Immature natural killer cell (primary cell): ENCODE measurements around the gene PFKP. TPM values are rescaled to one million over a fixed set of nuclear protein-coding genes. Genes with fewer than 3 reads are reported as not detected.
A peak's percentile ranks its signal among the peaks of the same experiment; 100 is the strongest.

ENCODE experiments used
- DNase-seq, 3 donors: peaks; one replicate each; pipeline ENCODE4 v3.0.0; 2022; ENCODE audit warnings: mixed read lengths in 1 of 3
- H3K27ac Mint-ChIP-seq, 6 donors: one replicate each; pipeline ENCODE4 v1.8.0; 2020; ENCODE audit warnings: mixed read lengths in 6 of 6, mild to moderate bottlenecking in 5 of 6, inconsistent platforms in 4 of 6, moderate library complexity in 3 of 6
- H3K27me3 Mint-ChIP-seq, 3 donors: one replicate each; pipeline ENCODE4 v1.8.0; 2020 to 2021; ENCODE audit warnings: low read depth in 3 of 3, mild to moderate bottlenecking in 3 of 3, mixed read lengths in 3 of 3, moderate library complexity in 3 of 3, inconsistent platforms in 1 of 3
- H3K36me3 Mint-ChIP-seq, 3 donors: one replicate each; pipeline ENCODE4 v1.8.0; 2020; ENCODE audit warnings: mixed read lengths in 3 of 3, inconsistent platforms in 2 of 3, mild to moderate bottlenecking in 2 of 3
- H3K4me1 Mint-ChIP-seq, 2 donors: one replicate each; pipeline ENCODE4 v1.8.0; 2020; ENCODE audit warnings: inconsistent platforms in 2 of 2, mild to moderate bottlenecking in 2 of 2, mixed read lengths in 2 of 2, moderate library complexity in 1 of 2
- H3K4me3 Mint-ChIP-seq, 5 donors: one replicate each; pipeline ENCODE4 v1.8.0; 2020; ENCODE audit warnings: mild to moderate bottlenecking in 5 of 5, mixed read lengths in 5 of 5, inconsistent platforms in 3 of 5, moderate library complexity in 3 of 5
- H3K9me3 Mint-ChIP-seq, 6 donors: one replicate each; pipeline ENCODE4 v1.8.0; 2020; ENCODE audit warnings: mild to moderate bottlenecking in 6 of 6, mixed read lengths in 6 of 6, inconsistent platforms in 4 of 6, moderate library complexity in 3 of 6
- polyA plus RNA-seq, 3 donors: library from polyadenylated mRNA; unstranded; fragments of 300-500 nt; fragmentation: Illumina TruSeq; gene quantifications; one replicate each; pipeline ENCODE4 v1.2.3, GENCODE V29; 2021

PFKP gene
- 10 to 100 TPM; 18.2 to 47.3 (median 30.0) TPM for polyA plus RNA-seq

- H3K27ac Mint-ChIP-seq, result peak within 1 kb of the TSS in 5 of 6 donors; percentile 36 to 75 (median 59)
- peaks cover 14 to 27% of the 10 kb centered on the region in 2 donors for H3K4me1 Mint-ChIP-seq
- peaks cover 0 to 6% (median 2%) of the 10 kb centered on the region in 3 donors for H3K27me3 Mint-ChIP-seq
- H3K36me3 Mint-ChIP-seq, result peaks cover 0 to 6% (median 0%) of the 10 kb centered on the region in 3 donors
- no peaks in the 10 kb centered on the region for H3K9me3 Mint-ChIP-seq
- peak within 1 kb of the TSS; percentile 86 to 91 (median 87) for H3K4me3 Mint-ChIP-seq
- DNase-seq, result peak; percentile 12 to 45 (median 34)
These were observed at the start of gene PFKP for GRCh38 chr10:3067118-3067858. Gene PFKP, plus strand, starts transcription at chr10:3067548. Its CDS starts 48 bp downstream, at chr10:3067596.

GRCh38 chr10:3018247-3018646 lies 49.1 kb upstream of the PFKP start:
- no peak overlapping the region for H3K27ac Mint-ChIP-seq
- no peaks in the 10 kb centered on the region for H3K4me1 Mint-ChIP-seq
- H3K4me3 Mint-ChIP-seq, result no peak overlapping the region
- H3K36me3 Mint-ChIP-seq, result no peaks in the 10 kb centered on the region
- no peak for DNase-seq
- no peaks in the 10 kb centered on the region for H3K9me3 Mint-ChIP-seq
- peaks cover 0 to 8% (median 5%) of the 10 kb centered on the region in 3 donors for H3K27me3 Mint-ChIP-seq

GRCh38 chr10:3020311-3020710 lies 47.0 kb upstream of the PFKP start:
- Mint-ChIP-seq H3K36me3 (no peaks in the 10 kb centered on the region), H3K27me3 (peaks cover 0 to 8% (median 3%) of the 10 kb centered on the region in 3 donors), H3K9me3 (no peaks in the 10 kb centered on the region), H3K4me1 (no peaks in the 10 kb centered on the region), H3K4me3 (no peak overlapping the region), H3K27ac (no peak overlapping the region)
- no peak for DNase-seq

GRCh38 chr10:3020881-3021280 lies 46.5 kb upstream of the PFKP start:
- Mint-ChIP-seq H3K36me3 (no peaks in the 10 kb centered on the region), H3K27me3 (peaks cover 0 to 8% (median 1%) of the 10 kb centered on the region in 3 donors), H3K27ac (no peak overlapping the region), H3K9me3 (no peaks in the 10 kb centered on the region), H3K4me1 (no peaks in the 10 kb centered on the region), H3K4me3 (no peak overlapping the region)
- DNase-seq, result no peak

- H3K9me3 Mint-ChIP-seq, result no peaks in the 10 kb centered on the region
These were observed 45.3 kb upstream of the PFKP start for GRCh38 chr10:3022027-3022426.

GRCh38 chr10:3023892-3024291 lies 43.5 kb upstream of the PFKP start:
- no peak overlapping the region for H3K4me3 Mint-ChIP-seq
- DNase-seq, result no peak
- H3K36me3 Mint-ChIP-seq, result no peaks in the 10 kb centered on the region
- H3K4me1 Mint-ChIP-seq, result no peaks in the 10 kb centered on the region
- peaks cover 0 to 16% (median 1%) of the 10 kb centered on the region in 3 donors for H3K27me3 Mint-ChIP-seq
- no peak overlapping the region for H3K27ac Mint-ChIP-seq
- no peaks in the 10 kb centered on the region for H3K9me3 Mint-ChIP-seq

More at GRCh38 chr10:3022027-3022426, 45.3 kb upstream of the PFKP start:
- no peaks in the 10 kb centered on the region for H3K36me3 Mint-ChIP-seq
- DNase-seq, result no peak
- no peaks in the 10 kb centered on the region for H3K4me1 Mint-ChIP-seq
- H3K27me3 Mint-ChIP-seq, result peaks cover 0 to 11% (median 1%) of the 10 kb centered on the region in 3 donors
- H3K27ac Mint-ChIP-seq, result no peak overlapping the region
- no peak overlapping the region for H3K4me3 Mint-ChIP-seq

GRCh38 chr10:3025026-3025683 lies 42.2 kb upstream of the PFKP start:
- Mint-ChIP-seq H3K27ac (no peak overlapping the region), H3K9me3 (peaks cover 0 to 2% (median 0%) of the 10 kb centered on the region in 6 donors), H3K27me3 (peaks cover 0 to 20% (median 4%) of the 10 kb centered on the region in 3 donors), H3K36me3 (no peaks in the 10 kb centered on the region), H3K4me3 (no peak overlapping the region), H3K4me1 (no peaks in the 10 kb centered on the region)
- no peak for DNase-seq

GRCh38 chr10:3027866-3028265 lies 39.5 kb upstream of the PFKP start:
- Mint-ChIP-seq H3K27ac (no peak overlapping the region), H3K36me3 (no peaks in the 10 kb centered on the region), H3K4me1 (no peaks in the 10 kb centered on the region), H3K27me3 (peaks cover 3 to 21% (median 3%) of the 10 kb centered on the region in 3 donors), H3K9me3 (peaks cover 0 to 2% (median 0%) of the 10 kb centered on the region in 6 donors), H3K4me3 (no peak overlapping the region)
- no peak for DNase-seq

GRCh38 chr10:3028441-3028840 lies 38.9 kb upstream of the PFKP start:
- H3K4me3 Mint-ChIP-seq, result no peak overlapping the region
- DNase-seq, result no peak
- no peaks in the 10 kb centered on the region for H3K4me1 Mint-ChIP-seq
- H3K27me3 Mint-ChIP-seq, result peaks cover 3 to 19% (median 3%) of the 10 kb centered on the region in 3 donors
- H3K27ac Mint-ChIP-seq, result no peak overlapping the region
- H3K36me3 Mint-ChIP-seq, result no peaks in the 10 kb centered on the region
- H3K9me3 Mint-ChIP-seq, result peaks cover 0 to 2% (median 0%) of the 10 kb centered on the region in 6 donors

- H3K36me3 Mint-ChIP-seq, result no peaks in the 10 kb centered on the region
- no peak overlapping the region for H3K27ac Mint-ChIP-seq
- H3K9me3 Mint-ChIP-seq, result peaks cover 0 to 2% (median 0%) of the 10 kb centered on the region in 6 donors
- H3K4me3 Mint-ChIP-seq, result no peak overlapping the region
- no peaks in the 10 kb centered on the region for H3K4me1 Mint-ChIP-seq
- H3K27me3 Mint-ChIP-seq, result peaks cover 3 to 17% (median 6%) of the 10 kb centered on the region in 3 donors
- DNase-seq, result no peak
These were observed 36.6 kb upstream of the PFKP start for GRCh38 chr10:3030765-3031164.

- Mint-ChIP-seq H3K9me3 (peaks cover 0 to 2% (median 0%) of the 10 kb centered on the region in 6 donors), H3K4me3 (no peak overlapping the region), H3K27ac (no peak overlapping the region), H3K4me1 (no peaks in the 10 kb centered on the region), H3K36me3 (no peaks in the 10 kb centered on the region), H3K27me3 (peaks cover 3 to 18% (median 6%) of the 10 kb centered on the region in 3 donors)
- DNase-seq, result no peak
These were observed 35.9 kb upstream of the PFKP start for GRCh38 chr10:3031490-3031889.

GRCh38 chr10:3033925-3034324 lies 33.4 kb upstream of the PFKP start:
- no peak overlapping the region for H3K27ac Mint-ChIP-seq
- no peaks in the 10 kb centered on the region for H3K4me1 Mint-ChIP-seq
- H3K4me3 Mint-ChIP-seq, result no peak overlapping the region
- H3K9me3 Mint-ChIP-seq, result peaks cover 0 to 2% (median 0%) of the 10 kb centered on the region in 6 donors
- peaks cover 3 to 23% (median 6%) of the 10 kb centered on the region in 3 donors for H3K27me3 Mint-ChIP-seq
- no peak for DNase-seq
- no peaks in the 10 kb centered on the region for H3K36me3 Mint-ChIP-seq

- H3K36me3 Mint-ChIP-seq, result no peaks in the 10 kb centered on the region
- H3K9me3 Mint-ChIP-seq, result no peaks in the 10 kb centered on the region
- peaks cover 3 to 26% (median 6%) of the 10 kb centered on the region in 3 donors for H3K27me3 Mint-ChIP-seq
- H3K27ac Mint-ChIP-seq, result no peak overlapping the region
- H3K4me3 Mint-ChIP-seq, result no peak overlapping the region
- H3K4me1 Mint-ChIP-seq, result no peaks in the 10 kb centered on the region
- no peak for DNase-seq
These were observed 32.7 kb upstream of the PFKP start for GRCh38 chr10:3034616-3035015.
